Liver (tissue), 9 donors: Measurements from ENCODE around the gene GRIA3. TPM values are rescaled to one million over a fixed set of nuclear protein-coding genes. Genes with fewer than 3 reads are reported as not detected.

Experiments used
- DNase-seq: peaks from one replicate; pipeline ENCODE4 v3.0.0-alpha.2; 2017; ENCODE audit warnings: low spot score
- H3K27ac ChIP-seq, 2 donors: one replicate each; pipeline ENCODE4 v1.7.0; 2013; ENCODE audit warnings: inconsistent platforms in 2 of 2, low read length in 2 of 2, control low read depth in 1 of 2, low read depth in 1 of 2, mild to moderate bottlenecking in 1 of 2
- H3K27me3 ChIP-seq, 4 donors: one replicate each; pipeline versions ENCODE4 v1.6.1 to v1.7.0; 2013; ENCODE audit warnings: low read length in 3 of 4, inconsistent platforms in 1 of 4, mild to moderate bottlenecking in 1 of 4, moderate library complexity in 1 of 4; ENCODE audit not compliant: control insufficient read depth in 4 of 4, insufficient read depth in 4 of 4
- H3K36me3 ChIP-seq, 4 donors: one replicate each; pipeline versions ENCODE4 v1.6.1 to v1.7.0; 2013; ENCODE audit warnings: low read length in 3 of 4, mild to moderate bottlenecking in 3 of 4, low read depth in 1 of 4, moderate library complexity in 1 of 4; ENCODE audit not compliant: control insufficient read depth in 4 of 4, insufficient read depth in 3 of 4
- H3K4me1 ChIP-seq, 4 donors: one replicate each; pipeline versions ENCODE4 v1.6.1 to v1.7.0; 2013; ENCODE audit warnings: low read length in 3 of 4, mild to moderate bottlenecking in 3 of 4, moderate library complexity in 1 of 4; ENCODE audit not compliant: control insufficient read depth in 4 of 4, insufficient read depth in 4 of 4
- H3K4me3 ChIP-seq, 3 donors: one replicate each; pipeline versions ENCODE4 v1.6.1 to v1.7.0; 2013; ENCODE audit warnings: low read length in 3 of 3, control low read depth in 1 of 3, low read depth in 1 of 3, mild to moderate bottlenecking in 1 of 3
- H3K9ac ChIP-seq, 2 donors: one replicate each; pipeline ENCODE4 v1.7.0; 2013; ENCODE audit warnings: low read length in 2 of 2, mild to moderate bottlenecking in 2 of 2, moderate library complexity in 2 of 2, control low read depth in 1 of 2, low read depth in 1 of 2
- H3K9me3 ChIP-seq, 4 donors: one replicate each; pipeline versions ENCODE4 v1.6.1 to v1.7.0; 2013; ENCODE audit warnings: low read length in 3 of 4; ENCODE audit not compliant: control insufficient read depth in 4 of 4
- ATF3 ChIP-seq: IDR thresholded peaks from 2 replicates; pipeline ENCODE4 v1.6.1; 2016; ENCODE audit warnings: antibody characterized with exemption
- CTCF ChIP-seq: fragments of 150-350 bp; IDR thresholded peaks from 2 replicates; pipeline ENCODE4 v1.5.1; 2017; ENCODE audit warnings: improper control_type of control experiment, low read depth, low read length; ENCODE audit not compliant: missing input control
- EGR1 ChIP-seq, 2 donors: IDR thresholded peaks; 2 replicates each; pipeline ENCODE4 v1.6.1; 2016 to 2018; ENCODE audit warnings: antibody characterized with exemption in 2 of 2, low read depth in 2 of 2
- FOXA1 ChIP-seq: IDR thresholded peaks from 2 replicates; pipeline ENCODE4 v1.6.1; 2016; ENCODE audit warnings: antibody characterized with exemption
- FOXA2 ChIP-seq: IDR thresholded peaks from 2 replicates; pipeline ENCODE4 v1.6.1; 2016; ENCODE audit warnings: antibody characterized with exemption
- GABPA ChIP-seq, 2 donors: IDR thresholded peaks in 1 of 2; conservative IDR thresholded peaks in 1 of 2; 2 replicates each; pipeline ENCODE4 v1.6.1; 2016; ENCODE audit warnings: antibody characterized with exemption in 2 of 2, mild to moderate bottlenecking in 1 of 2, moderate library complexity in 1 of 2
- HNF4A ChIP-seq, 2 donors: conservative IDR thresholded peaks; 2 replicates each; pipeline ENCODE4 v1.6.1; 2016; ENCODE audit warnings: antibody characterized with exemption in 2 of 2, mild to moderate bottlenecking in 2 of 2
- HNF4G ChIP-seq: IDR thresholded peaks from 2 replicates; pipeline ENCODE4 v1.6.1; 2016; ENCODE audit warnings: antibody characterized with exemption
- JUND ChIP-seq, 2 donors: IDR thresholded peaks; 2 replicates each; pipeline ENCODE4 v1.6.1; 2016; ENCODE audit warnings: antibody characterized with exemption in 2 of 2
- NR2F2 ChIP-seq: IDR thresholded peaks from 2 replicates; pipeline ENCODE4 v1.6.1; 2016; ENCODE audit warnings: antibody characterized with exemption
- RAD21 ChIP-seq, 2 donors: IDR thresholded peaks; 2 replicates each; pipeline ENCODE4 v1.6.1; 2016; ENCODE audit warnings: antibody characterized with exemption in 2 of 2, mild to moderate bottlenecking in 2 of 2
- RXRA ChIP-seq, 2 donors: IDR thresholded peaks; 2 replicates each; pipeline ENCODE4 v1.6.1; 2017 to 2018; ENCODE audit warnings: antibody characterized with exemption in 2 of 2, mild to moderate bottlenecking in 1 of 2
- SP1 ChIP-seq: IDR thresholded peaks from 2 replicates; pipeline ENCODE4 v1.6.1; 2018; ENCODE audit warnings: antibody characterized with exemption, mild to moderate bottlenecking
- TAF1 ChIP-seq: conservative IDR thresholded peaks from 2 replicates; pipeline ENCODE4 v1.6.1; 2016; ENCODE audit warnings: antibody characterized with exemption, mild to moderate bottlenecking
- YY1 ChIP-seq: IDR thresholded peaks from 2 replicates; pipeline ENCODE4 v1.6.1; 2016; ENCODE audit warnings: antibody characterized with exemption, mild to moderate bottlenecking
- WGBS: extraction: QIAGEN DNeasy Blood & Tissue Kit; methylation state at CpG from one replicate; pipeline ENCODE4 v1.1.7; 2013; 5-methylcytosine and 5-hydroxymethylcytosine counted together
- polyA plus RNA-seq, 2 donors: library from polyadenylated mRNA; stranded (reverse) in 1 of 2; unstranded in 1 of 2; fragments of 200-250 nt in 1 of 2; fragments of >200 nt in 1 of 2; fragmentation: Nextera tagmentation in 1 of 2; extraction: Ambion mirVana in 1 of 2; gene quantifications; one replicate each; pipeline versions ENCODE4 v1.2.1 to v1.2.3, GENCODE V29; 2013 to 2015
- total RNA-seq, 2 donors: library from RNA; depleted of rRNA; stranded (reverse); fragments of >200 nt; gene quantifications; one replicate each; pipeline ENCODE4 v1.2.3, GENCODE V29; 2014
- TF ChIP-seq, protein P1 (sequence below): IDR thresholded peaks from 2 replicates; pipeline ENCODE4 v1.6.1; 2016; ENCODE audit warnings: antibody characterized with exemption, mild to moderate bottlenecking
- TF ChIP-seq, protein P2 (sequence below): IDR thresholded peaks from 2 replicates; pipeline ENCODE4 v1.6.1; 2016; ENCODE audit warnings: antibody characterized with exemption
- donor health status: healthy.
- donor health status: healthy.
- donor health status: healthy.
- donor health status: healthy.
- donor health status: healthy.

Gene GRIA3
- total and polyA plus RNA-seq, 4 donors: 1.5 to 3.4 (median 2.9) TPM

DNA sequence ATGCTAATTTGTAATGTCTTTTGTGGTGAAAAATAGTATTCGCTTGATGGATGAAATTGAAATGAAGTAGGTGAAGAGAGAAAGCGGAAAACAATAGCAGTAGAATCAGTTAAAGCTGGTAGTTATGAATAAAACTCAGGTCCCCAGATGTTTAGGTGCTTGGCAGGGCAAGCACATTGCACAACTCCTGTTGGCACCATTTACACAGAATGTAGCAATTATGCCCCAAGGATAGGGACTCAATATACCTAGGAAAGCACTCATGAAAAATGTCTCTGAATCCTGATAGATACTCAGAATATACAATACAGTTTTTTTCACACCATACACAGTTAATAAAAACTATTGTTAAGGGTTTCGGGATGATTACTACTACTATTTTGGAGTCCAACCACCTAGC is 26.5 kb upstream of the GRIA3 start:
- H3K9ac ChIP-seq: no peak overlapping the region
- no peaks in the 10 kb centered on the region for H3K36me3 ChIP-seq
- WGBS: 89% methylated on average over 3 of the region's 3 CpGs
- no peaks in the 10 kb centered on the region for H3K4me1 ChIP-seq
- no peak for DNase-seq
- peaks cover 0 to 3% (median 0%) of the 10 kb centered on the region in 4 donors for H3K9me3 ChIP-seq
- no peak overlapping the region for H3K4me3 ChIP-seq
- TF ChIP-seq HNF4A (conservative IDR thresholded peaks at IDR 0.05) (peak in 1 of 2 donors; percentile 14), HNF4G (no peak), TAF1 (no peak), YY1 (no peak), RAD21 (IDR thresholded peaks at IDR 0.05) (peak; percentile 19 to 27)
- TF ChIP-seq, protein P1, sequence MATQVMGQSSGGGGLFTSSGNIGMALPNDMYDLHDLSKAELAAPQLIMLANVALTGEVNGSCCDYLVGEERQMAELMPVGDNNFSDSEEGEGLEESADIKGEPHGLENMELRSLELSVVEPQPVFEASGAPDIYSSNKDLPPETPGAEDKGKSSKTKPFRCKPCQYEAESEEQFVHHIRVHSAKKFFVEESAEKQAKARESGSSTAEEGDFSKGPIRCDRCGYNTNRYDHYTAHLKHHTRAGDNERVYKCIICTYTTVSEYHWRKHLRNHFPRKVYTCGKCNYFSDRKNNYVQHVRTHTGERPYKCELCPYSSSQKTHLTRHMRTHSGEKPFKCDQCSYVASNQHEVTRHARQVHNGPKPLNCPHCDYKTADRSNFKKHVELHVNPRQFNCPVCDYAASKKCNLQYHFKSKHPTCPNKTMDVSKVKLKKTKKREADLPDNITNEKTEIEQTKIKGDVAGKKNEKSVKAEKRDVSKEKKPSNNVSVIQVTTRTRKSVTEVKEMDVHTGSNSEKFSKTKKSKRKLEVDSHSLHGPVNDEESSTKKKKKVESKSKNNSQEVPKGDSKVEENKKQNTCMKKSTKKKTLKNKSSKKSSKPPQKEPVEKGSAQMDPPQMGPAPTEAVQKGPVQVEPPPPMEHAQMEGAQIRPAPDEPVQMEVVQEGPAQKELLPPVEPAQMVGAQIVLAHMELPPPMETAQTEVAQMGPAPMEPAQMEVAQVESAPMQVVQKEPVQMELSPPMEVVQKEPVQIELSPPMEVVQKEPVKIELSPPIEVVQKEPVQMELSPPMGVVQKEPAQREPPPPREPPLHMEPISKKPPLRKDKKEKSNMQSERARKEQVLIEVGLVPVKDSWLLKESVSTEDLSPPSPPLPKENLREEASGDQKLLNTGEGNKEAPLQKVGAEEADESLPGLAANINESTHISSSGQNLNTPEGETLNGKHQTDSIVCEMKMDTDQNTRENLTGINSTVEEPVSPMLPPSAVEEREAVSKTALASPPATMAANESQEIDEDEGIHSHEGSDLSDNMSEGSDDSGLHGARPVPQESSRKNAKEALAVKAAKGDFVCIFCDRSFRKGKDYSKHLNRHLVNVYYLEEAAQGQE: no peak
- no peak overlapping the region for H3K27ac ChIP-seq
- H3K27me3 ChIP-seq: no peaks in the 10 kb centered on the region

- H3K4me3 ChIP-seq: no peak overlapping the region
- no peaks in the 10 kb centered on the region for H3K36me3 ChIP-seq
- TF ChIP-seq JUND (IDR thresholded peaks at IDR 0.05) (no peak), RXRA (IDR thresholded peaks at IDR 0.05) (no peak), TAF1 (no peak), FOXA1 (no peak), CTCF (no peak), YY1 (no peak), EGR1 (IDR thresholded peaks at IDR 0.05; ENCODE audit: low read depth in 2 of 2) (no peak), FOXA2 (no peak), HNF4G (no peak), RAD21 (IDR thresholded peaks at IDR 0.05) (no peak), ATF3 (no peak)
- H3K27me3 ChIP-seq: no peaks in the 10 kb centered on the region
- 94% methylated on average over 4 of the region's 4 CpGs for WGBS
- H3K9ac ChIP-seq: no peak overlapping the region
- H3K9me3 ChIP-seq: peaks cover 0 to 3% (median 0%) of the 10 kb centered on the region in 4 donors
- DNase-seq: no peak
- no peaks in the 10 kb centered on the region for H3K4me1 ChIP-seq
- no peak overlapping the region for H3K27ac ChIP-seq
Observed at GRCh38 chrX:123159403-123159802, 24.7 kb upstream of the GRIA3 start.

DNA sequence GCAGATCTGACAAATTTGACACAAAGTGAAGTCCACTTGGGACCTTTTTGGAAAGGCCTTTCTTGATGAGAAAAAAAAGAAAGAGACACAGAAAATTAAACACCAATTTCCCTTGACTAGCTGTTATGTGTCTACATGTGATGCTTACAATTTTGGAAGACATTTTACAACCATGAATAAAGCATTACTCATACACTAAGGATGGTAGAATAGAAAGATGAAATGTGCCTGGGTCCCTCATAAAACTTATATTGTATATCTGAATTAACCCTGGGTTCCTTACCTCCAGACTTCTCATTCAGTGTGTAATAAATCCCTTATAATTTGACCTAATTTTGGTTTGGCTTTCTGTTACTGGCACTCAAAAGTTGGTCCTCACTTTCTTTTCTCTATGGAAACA is 16.5 kb upstream of the GRIA3 start:
- H3K4me1 ChIP-seq: no peaks in the 10 kb centered on the region
- H3K9ac ChIP-seq: no peak overlapping the region
- no peaks in the 10 kb centered on the region for H3K9me3 ChIP-seq
- no peaks in the 10 kb centered on the region for H3K36me3 ChIP-seq
- no peak overlapping the region for H3K4me3 ChIP-seq
- DNase-seq: no peak
- H3K27ac ChIP-seq: no peak overlapping the region
- no peaks in the 10 kb centered on the region for H3K27me3 ChIP-seq
- TF ChIP-seq HNF4G (no peak), ATF3 (no peak), EGR1 (IDR thresholded peaks at IDR 0.05; ENCODE audit: low read depth in 2 of 2) (no peak), RXRA (IDR thresholded peaks at IDR 0.05) (no peak), HNF4A (conservative IDR thresholded peaks at IDR 0.05) (no peak), TAF1 (no peak), NR2F2 (no peak), FOXA1 (no peak), YY1 (no peak), FOXA2 (no peak), RAD21 (IDR thresholded peaks at IDR 0.05) (no peak), GABPA (IDR thresholded peaks at IDR 0.05 in 1 of 2, conservative IDR thresholded peaks at IDR 0.05 in 1 of 2) (no peak), SP1 (no peak)
- TF ChIP-seq, protein P2, sequence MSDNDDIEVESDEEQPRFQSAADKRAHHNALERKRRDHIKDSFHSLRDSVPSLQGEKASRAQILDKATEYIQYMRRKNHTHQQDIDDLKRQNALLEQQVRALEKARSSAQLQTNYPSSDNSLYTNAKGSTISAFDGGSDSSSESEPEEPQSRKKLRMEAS: no peak
- TF ChIP-seq, protein P1: no peak
